ENCODE measurements around the gene KCNMB3.

DNA sequence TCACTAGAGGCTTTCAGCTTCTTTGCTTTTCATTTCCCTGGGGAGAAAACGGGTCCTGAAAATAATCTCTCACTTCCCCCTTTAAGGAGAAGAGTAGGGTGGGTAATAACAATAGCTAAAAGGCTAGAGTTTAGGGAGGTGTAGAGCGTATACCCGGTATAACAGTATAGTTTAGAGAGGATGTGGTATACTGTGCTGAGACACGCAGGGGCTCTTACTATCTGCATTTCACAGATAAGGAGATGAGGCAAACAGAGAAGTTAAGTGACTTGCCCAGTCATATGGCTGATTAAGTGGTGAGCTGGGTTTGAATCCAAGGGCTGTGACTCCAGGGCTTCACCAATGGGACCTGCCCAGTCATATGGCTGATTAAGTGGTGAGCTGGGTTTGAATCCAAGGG lies 15.0 kb upstream of the KCNMB3 start:
- TF ChIP-seq CTCF (IDR thresholded peaks at IDR 0.05; ENCODE audit: low read depth, low read length) (no peak), EZH2phosphoT487 (IDR thresholded peaks at IDR 0.05; ENCODE audit: low read depth) (no peak)

All from OCI-LY3 (cell line).